Right lobe of liver (tissue), 6 donors: ENCODE data around the gene GMDS. TPM values are rescaled to one million over a fixed set of nuclear protein-coding genes. Genes with fewer than 3 reads are reported as not detected.

Source experiments
- ATAC-seq, 4 donors: fragments of 200-7000 bp; cut with Tn5 transposase; one replicate each; pipeline ENCODE4 v1.9.1; 2020; ENCODE audit warnings: mild to moderate bottlenecking in 4 of 4, moderate library complexity in 4 of 4
- DNase-seq, 3 donors: peaks; one replicate each; pipeline ENCODE4 v3.0.0-alpha.2; 2020
- H3K27ac ChIP-seq, 3 donors: fragments of 200-600 bp; one replicate each; pipeline ENCODE4 v1.8.0; 2022
- H3K27me3 ChIP-seq, 2 donors: fragments of 200-600 bp; one replicate each; pipeline ENCODE4 v1.8.0; 2022
- H3K36me3 ChIP-seq, 4 donors: fragments of 200-600 bp; sonication (generic) in 1 of 4; one replicate each; pipeline versions ENCODE4 v1.5.1 to v1.8.0; 2017 to 2022; ENCODE audit warnings: control low read depth in 1 of 4
- H3K4me1 ChIP-seq, 4 donors: fragments of 200-600 bp; sonication (generic) in 1 of 4; one replicate each; pipeline versions ENCODE4 v1.5.1 to v1.8.0; 2017 to 2022; ENCODE audit warnings: control low read depth in 1 of 4
- H3K4me3 ChIP-seq, 3 donors: fragments of 200-600 bp; one replicate each; pipeline ENCODE4 v1.8.0; 2022
- H3K9me3 ChIP-seq, 4 donors: fragments of 200-600 bp; sonication (generic) in 1 of 4; one replicate each; pipeline versions ENCODE4 v1.5.1 to v1.8.0; 2017 to 2022; ENCODE audit warnings: control low read depth in 1 of 4
- CTCF ChIP-seq, 4 donors: fragments of 200-600 bp in 3 of 4; fragments of 450-650 bp in 1 of 4; IDR thresholded peaks; one replicate each; pipeline versions ENCODE4 v1.5.1 to v1.8.0; 2016 to 2022; ENCODE audit warnings: antibody characterized with exemption in 4 of 4, mild to moderate bottlenecking in 2 of 4
- POLR2A ChIP-seq: fragments of 450-650 bp; IDR thresholded peaks from one replicate; pipeline ENCODE4 v1.6.1; 2017; ENCODE audit warnings: antibody characterized with exemption, mild to moderate bottlenecking
- WGBS: methylation state at CpG from one replicate; pipeline ENCODE4 v1.1.6; 2018; ENCODE audit warnings: low coverage, low lambda C conversion rate; ENCODE audit not compliant: insufficient coverage; ENCODE audit errors: missing lambda C conversion rate; 5-methylcytosine and 5-hydroxymethylcytosine counted together
- intact Hi-C, 2 donors: fragments of 100-400 bp; cut with DNase I; formaldehyde crosslinking; loops; one replicate each; pipeline versions ENCODE4 v1.11.2 to v1.14.1; 2022
- total RNA-seq, 6 experiments: library from RNA; depleted of rRNA in 2 of 6; stranded (reverse); fragments of >200 nt in 2 of 6; fragmentation: NEBNext Ultra II Directional in 3 of 6; extraction: Animal tissue kit (Norgen Biotek cat#: 25700) in 3 of 6; gene quantifications; one replicate each; pipeline versions ENCODE4 v1.1.0 to v1.2.4, GENCODE V29; 2016 to 2023
- donor health status: DM: no; HTN: yes; CAD: no.
- donor health status: DM: no; HTN: no; CAD: no.
- donor health status: DM: no; HTN: no; CAD: no.
- donor health status: DM: no; HTN: yes; CAD: no.
- donor health status: DM: no; HTN: yes; CAD: no.

GMDS gene
- total RNA-seq, 6 experiments from 2014 or later, result 15.9 to 34.4 (median 23.4) TPM

- Histone ChIP-seq H3K36me3 (no peaks in the 10 kb centered on the region), H3K27ac (no peak overlapping the region), H3K4me1 (peaks cover 0 to 5% (median 0%) of the 10 kb centered on the region in 4 donors), H3K4me3 (no peak overlapping the region), H3K9me3 (no peaks in the 10 kb centered on the region), H3K27me3 (no peaks in the 10 kb centered on the region)
- intact Hi-C loops, result no loop called here
- DNase-seq (no peak), ATAC-seq (no peak)
- TF ChIP-seq CTCF (IDR thresholded peaks at IDR 0.05) (no peak), POLR2A (no peak)
- WGBS, result 90% methylated on average over 3 of the region's 3 CpGs
Measured at GRCh38 chr6:2004888-2005287, 240.5 kb downstream of the GMDS start.

GRCh38 chr6:2000962-2001361 is 244.4 kb downstream of the GMDS start:
- ATAC-seq, result no peak
- no peak overlapping the region for H3K4me3 ChIP-seq
- no peak for DNase-seq
- 89% methylated on average over 2 of the region's 2 CpGs for WGBS
- H3K9me3 ChIP-seq, result no peaks in the 10 kb centered on the region
- no peaks in the 10 kb centered on the region for H3K36me3 ChIP-seq
- no peak for TF ChIP-seq POLR2A
- intact Hi-C loops, result no loop called here
- no peaks in the 10 kb centered on the region for H3K27me3 ChIP-seq
- H3K4me1 ChIP-seq, result peaks cover 0 to 9% (median 0%) of the 10 kb centered on the region in 4 donors
- H3K27ac ChIP-seq, result no peak overlapping the region

GRCh38 chr6:1997702-1998101 is 247.7 kb downstream of the GMDS start:
- ATAC-seq (peak; percentile 50 to 64 (median 58)), DNase-seq (no peak)
- intact Hi-C loops, result no loop called here
- TF ChIP-seq CTCF (IDR thresholded peaks at IDR 0.05) (no peak), POLR2A (no peak)
- H3K9me3 ChIP-seq, result no peaks in the 10 kb centered on the region
- no peak overlapping the region for H3K27ac ChIP-seq
- no peaks in the 10 kb centered on the region for H3K27me3 ChIP-seq
- peaks cover 0 to 9% (median 0%) of the 10 kb centered on the region in 4 donors for H3K4me1 ChIP-seq
- no peaks in the 10 kb centered on the region for H3K36me3 ChIP-seq
- no peak overlapping the region for H3K4me3 ChIP-seq
- 8% methylated on average over 3 of the region's 3 CpGs for WGBS

GRCh38 chr6:1995636-1996035 is 249.8 kb downstream of the GMDS start:
- H3K9me3 ChIP-seq, result no peaks in the 10 kb centered on the region
- no peak for ATAC-seq
- WGBS, result 69% methylated on average over 2 of the region's 2 CpGs
- intact Hi-C loops, result no loop called here
- H3K27me3 ChIP-seq, result no peaks in the 10 kb centered on the region
- H3K4me1 ChIP-seq, result peaks cover 0 to 9% (median 0%) of the 10 kb centered on the region in 4 donors
- no peak overlapping the region for H3K27ac ChIP-seq
- H3K36me3 ChIP-seq, result no peaks in the 10 kb centered on the region
- DNase-seq, result no peak
- TF ChIP-seq POLR2A (no peak), CTCF (IDR thresholded peaks at IDR 0.05) (no peak)
- H3K4me3 ChIP-seq, result no peak overlapping the region

- no peak for ATAC-seq
- intact Hi-C loops, result no loop called here
- 81% methylated on average over 6 of the region's 6 CpGs for WGBS
Measured at GRCh38 chr6:1993042-1993441, 252.4 kb downstream of the GMDS start.

More at GRCh38 chr6:1993042-1993441, 252.4 kb downstream of the GMDS start:
- no peak overlapping the region for H3K4me3 ChIP-seq
- peaks cover 0 to 6% (median 0%) of the 10 kb centered on the region in 4 donors for H3K4me1 ChIP-seq
- no peak overlapping the region for H3K27ac ChIP-seq
- no peaks in the 10 kb centered on the region for H3K36me3 ChIP-seq
- TF ChIP-seq CTCF (IDR thresholded peaks at IDR 0.05) (no peak), POLR2A (no peak)
- H3K27me3 ChIP-seq, result no peaks in the 10 kb centered on the region
- no peak for DNase-seq
- no peaks in the 10 kb centered on the region for H3K9me3 ChIP-seq
